ENCODE results near the gene NCF4.

NCF4 gene

DNA sequence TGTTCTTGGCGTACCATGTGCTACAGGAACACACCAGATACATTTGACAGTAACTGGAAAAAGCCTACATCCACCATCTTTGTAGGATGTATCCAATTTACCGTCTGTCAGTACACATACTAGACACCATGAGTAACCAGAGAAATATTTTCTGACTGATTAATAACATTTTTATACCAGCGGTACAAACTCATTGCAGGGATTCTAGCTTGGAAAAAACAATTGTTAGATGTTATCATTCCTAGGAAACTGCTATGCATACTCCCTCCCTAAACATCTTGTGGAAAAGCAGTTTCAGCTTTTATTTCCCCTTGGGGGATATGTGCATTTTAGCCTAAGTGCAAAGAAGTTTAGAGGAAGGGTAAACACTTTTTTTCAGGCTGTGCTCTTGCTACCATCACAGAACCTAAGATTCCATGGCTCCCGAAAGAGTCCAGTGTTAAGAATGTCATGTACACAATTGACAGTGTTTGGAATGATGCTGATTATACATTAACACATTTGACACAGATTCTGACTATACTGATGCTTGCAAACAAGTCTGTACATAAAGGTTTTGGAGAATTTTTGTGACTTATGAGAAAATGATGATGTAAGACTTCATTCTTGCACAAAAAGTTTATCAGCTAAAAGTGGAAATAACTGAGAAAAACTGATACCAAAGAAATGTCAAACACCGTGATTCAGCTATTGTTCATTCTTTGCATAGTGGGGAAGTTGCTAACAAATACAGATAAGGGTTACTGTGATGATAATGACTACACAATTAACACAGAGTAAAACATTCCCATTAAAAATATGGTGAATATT is 23.7 kb downstream of the NCF4 start:
- H3K27ac ChIP-seq: no peak overlapping the region
- H3K4me3 ChIP-seq: no peak overlapping the region

DNA sequence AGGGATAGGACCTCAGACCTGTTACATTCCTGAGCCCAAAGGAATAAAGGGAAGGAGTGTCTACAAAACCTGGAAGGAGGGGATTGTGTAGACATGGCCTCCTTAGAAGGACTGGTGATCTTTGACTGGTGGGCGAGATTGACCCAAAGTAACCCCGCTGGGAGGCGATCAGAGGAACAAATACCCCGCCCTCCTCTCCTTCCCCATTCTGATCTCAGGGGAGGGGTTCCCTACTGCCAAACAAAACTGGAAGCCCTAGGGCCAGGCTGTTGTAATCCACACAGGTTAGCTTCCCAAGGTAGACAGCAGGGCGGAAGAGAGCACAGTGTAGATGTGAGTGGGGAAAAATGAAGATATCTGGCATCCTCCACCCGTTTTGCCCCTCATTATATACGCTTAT is 24.7 kb downstream of the NCF4 start:
- no peak overlapping the region for H3K4me3 ChIP-seq
- peak overlapping the region in 1 of 21 experiments; percentile 11 for H3K27ac ChIP-seq

DNA sequence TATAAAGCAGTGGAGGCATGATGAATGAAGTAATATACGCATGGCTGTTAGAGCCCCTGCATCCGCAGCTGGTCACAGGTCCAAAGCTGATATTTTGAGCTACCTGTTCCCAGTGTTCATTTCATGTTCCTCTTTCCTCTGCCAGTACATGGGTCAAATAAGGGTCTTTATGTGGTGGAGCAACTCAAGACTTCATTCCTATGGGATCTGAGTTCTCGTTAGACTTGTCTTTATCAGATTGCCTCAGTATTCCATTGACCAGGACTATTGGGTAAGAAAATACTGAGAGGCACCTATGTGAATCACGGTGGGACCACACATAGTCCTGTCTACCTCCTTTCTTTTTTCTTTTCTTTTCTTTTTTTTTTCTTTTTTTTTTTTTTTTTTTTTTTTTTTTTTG is 25.2 kb downstream of the NCF4 start:
- H3K27ac ChIP-seq: peak overlapping the region in 1 of 21 experiments; percentile 11
- H3K4me3 ChIP-seq: no peak overlapping the region

DNA sequence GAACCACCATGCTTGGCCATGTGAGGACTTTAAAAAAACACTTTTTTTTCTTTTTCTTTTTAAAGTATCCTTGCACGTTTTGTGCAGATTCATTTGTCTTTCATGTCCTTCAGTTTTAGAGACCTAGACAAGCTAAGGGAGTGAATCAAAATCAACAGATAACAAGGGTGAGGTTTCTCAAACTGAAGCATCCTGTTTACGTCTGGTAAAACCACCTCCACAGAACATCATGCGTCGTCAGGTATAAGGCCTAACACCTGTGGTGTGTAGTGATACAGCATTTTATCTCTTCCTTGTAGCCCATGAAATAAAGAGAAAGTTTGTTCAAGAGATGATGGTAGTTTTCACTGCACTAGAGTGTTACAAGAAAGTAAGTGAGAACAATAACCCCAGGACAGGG is 26.4 kb downstream of the NCF4 start:
- H3K27ac ChIP-seq: peak overlapping the region in 3 of 21 experiments; percentile 19 to 33 (median 22)
- no peak overlapping the region for H3K4me3 ChIP-seq

DNA sequence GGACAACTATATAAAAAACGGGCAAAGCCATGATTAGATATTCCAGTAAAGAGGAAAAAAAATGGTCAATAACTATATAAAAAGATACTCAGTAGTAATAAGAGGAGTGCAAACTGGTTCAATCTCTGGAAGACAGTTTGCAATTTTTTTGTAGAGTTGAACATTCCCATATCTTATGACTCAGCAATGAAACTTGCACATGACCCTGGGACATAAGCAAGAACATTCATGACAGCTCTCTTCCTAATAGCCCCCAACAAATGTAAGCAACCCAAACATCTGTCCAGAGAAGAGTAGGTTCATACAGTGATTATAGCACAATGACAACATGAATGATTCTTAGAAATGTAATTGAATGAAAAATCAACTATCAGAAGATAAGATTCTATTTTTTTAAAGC is 30.8 kb downstream of the NCF4 start:
- Histone ChIP-seq H3K4me3 (no peak overlapping the region), H3K27ac (no peak overlapping the region)

DNA sequence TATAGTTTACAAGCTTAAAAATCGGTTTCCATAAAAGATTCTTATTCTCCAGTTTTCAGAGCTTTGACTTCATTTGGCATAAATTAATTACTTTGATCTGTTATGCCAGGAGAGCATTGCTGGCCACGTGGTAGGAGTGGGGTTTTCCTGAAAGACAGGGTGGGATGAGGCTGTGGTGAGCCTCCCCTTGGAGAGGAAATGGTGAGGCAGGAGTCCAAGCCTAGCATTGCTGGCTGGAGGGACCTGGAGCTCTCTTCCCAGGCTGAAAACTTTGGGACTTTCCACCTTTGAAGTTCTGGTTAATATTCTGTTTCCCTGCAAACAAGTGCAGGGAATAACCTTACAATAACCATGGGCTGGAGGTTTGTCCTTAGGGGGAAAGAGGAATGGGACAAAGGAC is 31.5 kb downstream of the NCF4 start:
- Histone ChIP-seq H3K27ac (peak overlapping the region in 1 of 21 experiments; percentile 8), H3K4me3 (no peak overlapping the region)

DNA sequence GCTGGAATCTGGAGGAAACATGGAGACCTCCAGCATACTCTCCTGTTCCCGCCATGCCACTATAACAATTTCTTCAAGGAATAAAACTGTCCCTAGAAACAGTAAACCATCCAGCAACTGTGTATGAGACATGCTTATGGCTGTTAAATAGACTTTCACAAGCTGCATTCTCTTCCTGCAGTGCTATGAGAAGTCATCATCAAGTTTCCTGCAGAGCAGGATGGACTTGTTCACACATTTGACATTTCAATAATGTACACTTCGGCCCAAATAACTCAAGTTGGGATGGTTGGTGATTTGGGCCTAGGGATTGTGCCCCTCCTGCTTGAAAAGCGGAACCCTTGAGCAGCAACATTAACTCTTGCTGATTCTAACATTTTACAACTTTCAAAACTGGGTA is 32.5 kb downstream of the NCF4 start:
- peak overlapping the region in 1 of 21 experiments; percentile 15 for H3K27ac ChIP-seq
- H3K4me3 ChIP-seq: no peak overlapping the region

DNA sequence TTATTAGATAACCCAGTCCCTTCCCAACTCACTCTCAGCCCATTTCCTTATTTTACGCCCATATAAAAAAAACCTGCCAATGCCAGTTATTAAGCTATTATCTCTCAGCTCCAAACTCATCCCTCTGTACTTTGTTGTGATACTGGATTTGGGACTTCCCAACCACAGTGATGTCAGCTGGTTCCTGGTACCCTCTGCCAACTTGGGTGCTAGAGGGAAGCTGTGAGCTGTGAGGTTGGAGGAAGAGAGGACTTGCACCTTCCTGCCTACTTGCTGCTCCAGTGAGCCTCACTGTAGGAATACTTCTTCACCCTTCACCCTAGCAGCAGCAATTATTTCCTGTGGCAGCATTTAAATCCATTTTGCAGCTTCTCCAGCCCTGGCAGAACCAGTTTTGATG is 33.5 kb downstream of the NCF4 start:
- H3K27ac ChIP-seq: peak overlapping the region in 1 of 21 experiments; percentile 7
- no peak overlapping the region for H3K4me3 ChIP-seq

DNA sequence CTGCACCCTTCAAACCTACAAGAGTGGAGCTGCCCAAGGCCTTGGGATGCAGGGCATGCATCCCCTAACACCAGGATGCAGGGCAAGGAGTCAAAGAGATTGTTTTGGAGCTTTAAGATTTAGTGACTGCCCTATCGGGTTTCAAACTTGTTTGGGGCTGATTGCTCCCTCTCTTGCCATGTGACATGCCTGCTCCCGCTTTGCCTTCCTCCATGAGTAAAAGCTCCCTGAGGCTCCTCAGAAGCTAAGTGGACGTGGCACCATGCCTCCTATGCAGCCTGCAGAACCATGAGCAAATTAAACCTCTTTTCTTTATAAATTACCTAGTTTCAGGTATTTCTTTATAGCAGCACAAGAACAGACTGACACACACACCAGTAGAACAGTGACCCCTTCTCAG is 36.8 kb downstream of the NCF4 start:
- no peak overlapping the region for H3K27ac ChIP-seq
- no peak overlapping the region for H3K4me3 ChIP-seq

DNA sequence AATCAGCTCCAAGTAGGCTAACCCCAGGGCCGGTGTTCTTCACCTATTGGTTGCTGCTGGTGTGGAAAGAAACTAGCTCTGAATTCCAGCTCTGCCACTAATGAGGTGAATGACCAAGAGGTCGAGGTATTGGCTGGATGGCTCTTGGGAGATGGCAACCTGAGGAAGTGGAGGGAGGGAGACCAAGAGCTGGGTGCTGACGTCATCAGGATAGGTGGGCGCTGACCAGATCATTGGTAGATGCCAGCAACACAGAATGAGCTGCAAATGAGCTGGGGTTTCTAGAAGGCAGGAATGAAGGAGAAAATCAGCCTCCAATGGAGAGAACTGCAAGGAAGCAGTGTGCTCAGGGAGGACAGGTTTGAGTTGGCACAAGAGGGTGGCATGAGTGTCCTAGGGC is 37.9 kb downstream of the NCF4 start:
- Histone ChIP-seq H3K4me3 (no peak overlapping the region), H3K27ac (no peak overlapping the region)

DNA sequence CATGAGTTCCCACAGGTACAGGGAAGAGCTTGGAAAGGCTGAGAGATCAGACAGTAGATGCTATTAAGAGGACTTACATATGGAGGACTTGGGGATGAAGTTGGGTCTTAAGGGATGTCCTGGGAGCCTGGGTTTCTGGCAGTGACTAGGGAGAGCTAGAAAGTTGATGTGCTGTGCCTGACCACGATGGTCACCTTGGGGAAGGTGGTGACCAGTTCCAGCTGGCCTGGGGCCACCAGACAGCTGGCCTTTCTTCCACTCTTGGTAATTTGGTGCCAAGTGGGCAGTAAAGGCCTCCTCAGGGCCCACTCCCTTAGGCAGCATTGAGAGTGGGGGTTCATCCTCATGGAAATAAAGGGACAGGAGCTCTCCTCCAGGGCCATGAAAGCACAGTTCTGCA is 38.7 kb downstream of the NCF4 start:
- Histone ChIP-seq H3K27ac (no peak overlapping the region), H3K4me3 (no peak overlapping the region)

DNA sequence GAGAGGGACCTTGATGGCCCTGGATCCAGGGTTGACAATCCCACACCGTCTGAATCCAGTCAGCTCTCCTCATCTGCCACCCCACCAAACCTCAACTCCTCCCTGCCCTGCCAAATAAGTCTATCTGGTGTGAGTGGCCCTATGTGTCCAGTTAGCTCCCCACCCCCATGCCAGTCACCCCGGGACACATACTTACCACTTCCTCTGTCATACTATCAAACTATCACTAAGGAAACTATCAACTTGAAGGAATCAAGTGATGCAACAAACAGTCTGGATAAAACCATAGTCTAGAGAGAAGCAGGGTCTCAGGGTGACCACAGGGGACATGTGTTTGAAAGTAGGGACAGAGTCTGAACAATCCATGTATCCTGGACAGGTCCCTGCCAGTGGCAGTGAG is 39.4 kb downstream of the NCF4 start:
- Histone ChIP-seq H3K27ac (peak overlapping the region in 5 of 21 experiments; percentile 16 to 76 (median 43)), H3K4me3 (no peak overlapping the region)

DNA sequence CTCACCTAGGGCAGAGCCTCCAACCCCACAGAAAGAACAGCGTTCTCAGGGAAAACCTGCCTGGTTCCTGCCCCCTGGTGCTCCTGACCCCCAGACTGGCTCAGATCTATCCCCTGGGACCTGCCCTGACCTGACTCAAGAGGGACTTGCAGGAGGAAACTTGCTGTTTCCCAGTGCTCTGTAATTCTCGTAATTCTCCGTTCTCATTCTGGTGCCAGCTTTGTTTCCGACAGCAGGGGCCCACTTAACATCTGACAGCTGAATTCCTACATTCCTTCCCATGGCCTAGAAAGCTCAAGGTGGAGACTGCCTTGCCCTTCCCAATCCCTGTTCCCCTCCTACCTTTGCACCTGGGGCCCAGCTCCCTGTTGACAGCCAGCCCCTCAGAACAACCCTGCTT is 40.1 kb downstream of the NCF4 start:
- peak overlapping the region in 13 of 21 experiments; percentile 9 to 76 (median 34) for H3K27ac ChIP-seq
- H3K4me3 ChIP-seq: no peak overlapping the region

DNA sequence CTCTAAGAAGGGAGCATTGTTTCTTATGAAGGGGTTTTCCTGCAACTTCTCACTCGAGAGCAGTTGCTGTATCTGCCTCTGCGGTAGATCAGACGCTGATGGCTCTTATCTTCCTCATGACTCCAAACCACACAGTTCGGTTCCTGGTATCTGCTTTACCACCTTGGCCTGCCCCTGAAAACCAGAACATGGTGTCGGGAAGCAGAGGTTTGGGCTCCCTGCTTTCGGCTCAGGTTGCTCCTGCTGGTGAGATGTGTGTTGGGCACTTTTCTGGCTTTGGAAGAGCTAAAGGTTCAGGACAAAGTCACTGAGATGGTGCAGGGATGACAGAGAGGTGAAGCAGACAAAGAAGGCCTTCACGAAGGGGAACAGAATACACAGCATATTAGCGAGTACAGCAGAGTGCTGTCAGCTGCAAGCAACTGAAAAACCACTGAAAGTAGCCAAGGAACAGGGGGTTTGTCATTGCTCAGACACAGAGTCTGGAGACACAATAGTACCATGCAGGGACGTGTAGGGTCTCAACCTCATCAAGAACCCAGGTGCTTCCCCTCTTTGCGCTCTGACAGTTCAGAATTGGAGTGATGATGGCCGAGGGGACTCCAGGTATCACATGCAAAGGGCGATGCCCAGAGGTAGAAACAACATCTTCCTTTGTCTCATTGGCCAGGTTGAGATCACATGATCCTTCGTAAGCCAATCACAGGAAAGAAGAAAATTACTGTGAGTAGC is 40.8 kb downstream of the NCF4 start:
- peak overlapping the region in 10 of 21 experiments; percentile 9 to 76 (median 22) for H3K27ac ChIP-seq
- H3K4me3 ChIP-seq: no peak overlapping the region

DNA sequence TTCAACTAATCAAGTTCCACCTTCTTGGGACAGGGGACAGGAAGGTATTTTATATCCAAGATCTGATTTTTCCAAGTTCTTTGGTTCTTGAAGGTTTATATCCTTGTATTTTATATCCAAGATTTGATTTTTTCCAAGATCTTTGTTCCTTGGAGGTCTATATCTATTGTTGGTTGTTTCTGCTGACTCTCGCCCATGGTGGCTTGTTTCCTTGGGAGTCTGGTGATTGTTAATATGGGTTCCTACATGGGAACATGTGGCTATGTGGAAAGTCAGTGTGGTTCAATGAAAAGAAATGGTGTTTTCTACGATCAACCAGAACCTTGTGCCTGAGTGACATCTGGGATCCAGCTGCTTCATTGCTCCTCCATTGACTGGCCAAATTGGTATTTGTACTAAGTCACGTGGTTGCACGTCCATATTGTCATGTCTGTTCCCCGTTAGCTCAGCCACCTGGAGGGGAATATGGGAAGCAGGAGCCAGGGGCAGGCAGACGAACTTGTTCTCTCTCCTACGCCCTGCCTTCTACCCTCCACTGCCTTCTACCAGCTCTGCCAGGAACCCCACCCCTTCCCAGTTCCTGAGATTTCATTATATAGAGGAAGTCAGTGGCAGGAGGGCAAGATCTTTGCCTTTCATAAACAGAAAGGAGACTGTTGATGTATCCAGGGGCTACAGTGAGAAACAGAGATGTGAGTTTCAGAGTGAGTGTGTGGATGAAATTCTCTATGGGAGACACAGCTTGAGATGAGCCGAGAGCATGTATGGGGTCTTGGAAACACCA is 41.5 kb downstream of the NCF4 start:
- Histone ChIP-seq H3K4me3 (no peak overlapping the region), H3K27ac (peak overlapping the region in 6 of 21 experiments; percentile 1 to 71 (median 28))

DNA sequence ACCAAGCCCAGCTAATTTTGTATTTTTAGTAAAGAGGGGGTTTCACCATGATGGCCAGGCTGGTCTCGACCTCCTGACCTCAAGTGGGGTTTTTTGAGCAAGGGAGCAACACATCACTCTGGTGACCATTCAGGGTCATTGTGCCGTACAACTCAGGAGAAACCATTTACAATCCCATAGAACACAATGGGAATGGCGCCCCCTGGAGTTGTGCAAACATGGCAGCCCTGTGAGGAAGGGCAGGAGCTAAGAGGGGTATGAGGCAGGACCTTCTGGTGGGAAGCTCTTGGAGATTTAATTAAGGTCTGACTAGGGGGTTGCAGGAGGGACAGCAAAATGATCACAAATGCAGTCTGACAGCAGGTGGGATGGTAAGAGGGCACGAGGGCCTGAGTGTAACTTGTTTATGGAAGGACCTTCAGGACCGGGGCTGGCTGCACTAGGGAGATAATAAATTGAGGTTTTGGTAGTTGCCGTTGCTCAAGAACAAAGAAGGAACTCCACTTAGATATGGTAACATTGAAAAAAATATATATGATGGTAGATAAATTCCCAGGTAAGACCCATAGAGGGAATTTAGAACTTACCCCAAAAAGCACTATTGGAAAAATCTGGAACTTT is 43.6 kb downstream of the NCF4 start:
- H3K27ac ChIP-seq: no peak overlapping the region
- no peak overlapping the region for H3K4me3 ChIP-seq

DNA sequence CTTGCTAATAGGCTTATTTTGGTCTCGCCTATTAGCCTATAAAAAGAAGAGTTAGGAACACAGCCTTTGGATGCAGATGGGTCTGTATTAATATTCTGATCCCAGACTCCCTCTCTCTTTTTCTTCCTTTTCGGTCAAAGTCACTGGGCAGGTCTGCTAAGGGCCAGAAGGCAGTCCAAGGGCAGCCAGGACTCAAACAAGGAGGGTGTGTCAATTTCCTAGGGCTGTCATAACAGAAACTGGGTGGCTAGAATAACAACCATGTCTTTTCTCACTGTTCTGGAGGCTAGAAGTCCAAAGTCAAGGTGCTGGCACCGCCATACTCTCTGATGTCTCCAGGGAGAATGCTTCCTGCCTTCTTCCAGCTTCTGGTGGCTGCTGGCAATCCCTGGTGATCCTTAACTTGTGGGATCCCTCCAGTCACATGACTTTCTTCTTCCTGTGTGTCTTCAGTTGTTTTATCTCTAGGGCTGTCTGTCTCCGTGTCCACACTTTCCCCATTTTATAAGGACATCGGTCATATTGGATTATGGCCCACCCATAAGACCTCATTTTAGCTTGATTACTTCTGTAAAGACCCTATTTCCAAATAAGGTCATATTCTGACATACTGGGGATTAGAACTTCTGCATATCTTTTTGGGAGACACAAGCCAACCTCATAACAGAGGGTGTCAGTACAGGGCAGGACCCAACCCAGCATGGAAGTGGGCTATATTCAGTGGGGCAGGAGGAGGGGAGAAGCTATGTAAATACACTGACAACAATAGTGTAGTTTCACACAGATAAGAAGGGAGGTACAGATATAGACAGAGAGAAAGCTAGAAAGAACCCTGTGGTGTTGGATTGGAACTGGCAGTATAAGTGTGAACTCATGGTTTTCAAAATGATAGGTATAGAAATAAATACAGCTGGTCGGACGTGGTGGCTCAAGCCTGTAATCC is 46.7 kb downstream of the NCF4 start:
- H3K27ac ChIP-seq: no peak overlapping the region
- H3K4me3 ChIP-seq: no peak overlapping the region

DNA sequence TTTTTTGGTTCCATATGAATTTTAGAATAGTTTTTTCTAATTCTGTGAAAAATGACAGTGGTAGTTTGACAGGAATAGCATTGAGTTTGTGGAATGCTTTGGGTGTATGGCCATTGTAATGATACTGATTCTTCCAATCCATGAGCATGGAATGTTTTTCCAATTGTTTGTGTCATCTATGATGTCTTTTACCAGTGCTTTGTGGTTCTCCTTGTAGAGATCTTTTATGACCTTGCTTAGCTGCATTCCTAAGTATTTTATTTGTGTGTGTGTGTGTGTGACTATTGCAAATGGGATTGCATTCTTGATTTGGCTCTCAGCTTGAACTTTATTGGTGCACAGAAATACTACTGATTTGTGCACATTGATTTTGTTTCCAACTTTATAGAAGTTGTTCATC is 49.7 kb downstream of the NCF4 start:
- Histone ChIP-seq H3K4me3 (no peak overlapping the region), H3K27ac (no peak overlapping the region)

Measured in skin epidermis (tissue), 12 donors.